Stimulated activated CD8-positive, alpha-beta memory T cell treated with anti-CD3 and anti-CD28 coated beads, Interleukin-4, amount 100 ng/mL, for 4 hours (primary cell): ENCODE measurements around the gene ITPKB.

Experiments
- DNase-seq, 2 donors: peaks; one replicate each; pipeline ENCODE4 v3.0.0-alpha.2; 2020; ENCODE audit warnings: low read depth in 2 of 2, low spot score in 1 of 2

The ITPKB gene

GRCh38 chr1:226586116-226586515, 153.0 kb downstream of the ITPKB start:
- no peak for DNase-seq

GRCh38 chr1:226584164-226584563, 154.9 kb downstream of the ITPKB start:
- no peak for DNase-seq

GRCh38 chr1:226582966-226583365, 156.1 kb downstream of the ITPKB start:
- DNase-seq: no peak
